Epithelial cell of esophagus (primary cell): ENCODE measurements around the gene APOB.
A peak's percentile ranks its signal among the peaks of the same experiment; 100 is the strongest.

Experiments used
- DNase-seq: peaks from one replicate; pipeline ENCODE4 v3.0.0; 2010; ENCODE audit warnings: low read depth
- H3K4me3 ChIP-seq: 2 replicates; pipeline ENCODE4 v1.5.1; 2011; ENCODE audit warnings: mild to moderate bottlenecking, low read length, control low read depth
- TF ChIP-seq, protein P1 (sequence below): IDR thresholded peaks from 2 replicates; pipeline ENCODE4 v1.5.1; 2011; ENCODE audit warnings: low read depth, mild to moderate bottlenecking, low read length, control low read depth, inconsistent platforms; ENCODE audit not compliant: insufficient read depth; ENCODE audit errors: missing control alignments

Gene APOB

DNA sequence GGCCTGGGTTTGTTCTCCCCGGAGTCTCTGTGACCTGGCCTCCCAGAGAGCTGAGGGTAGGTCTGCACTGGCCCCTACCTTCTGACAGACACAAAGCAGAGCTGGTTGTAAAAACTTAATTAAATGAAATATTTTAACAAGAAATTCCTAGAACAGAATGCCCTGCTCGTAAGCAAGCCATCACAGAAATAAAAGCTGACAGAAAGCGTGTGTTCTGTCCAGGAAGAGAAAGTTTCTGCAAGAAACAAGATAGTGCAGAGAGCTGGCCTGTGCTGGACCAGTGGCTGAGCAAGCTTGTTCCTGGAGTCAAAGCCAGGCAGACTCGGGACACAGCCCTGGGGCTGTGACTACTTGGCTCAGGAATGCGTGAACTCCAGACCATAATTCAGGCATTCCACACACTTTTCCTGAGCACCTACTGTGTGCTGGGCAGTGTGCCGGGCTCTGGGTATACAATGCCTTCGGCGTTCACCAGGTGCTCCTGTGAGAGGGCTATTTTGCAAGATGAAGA lies 51.6 kb downstream of the APOB start:
- no peak overlapping the region for H3K4me3 ChIP-seq
- DNase-seq = peak; percentile 58
- TF ChIP-seq, protein P1, sequence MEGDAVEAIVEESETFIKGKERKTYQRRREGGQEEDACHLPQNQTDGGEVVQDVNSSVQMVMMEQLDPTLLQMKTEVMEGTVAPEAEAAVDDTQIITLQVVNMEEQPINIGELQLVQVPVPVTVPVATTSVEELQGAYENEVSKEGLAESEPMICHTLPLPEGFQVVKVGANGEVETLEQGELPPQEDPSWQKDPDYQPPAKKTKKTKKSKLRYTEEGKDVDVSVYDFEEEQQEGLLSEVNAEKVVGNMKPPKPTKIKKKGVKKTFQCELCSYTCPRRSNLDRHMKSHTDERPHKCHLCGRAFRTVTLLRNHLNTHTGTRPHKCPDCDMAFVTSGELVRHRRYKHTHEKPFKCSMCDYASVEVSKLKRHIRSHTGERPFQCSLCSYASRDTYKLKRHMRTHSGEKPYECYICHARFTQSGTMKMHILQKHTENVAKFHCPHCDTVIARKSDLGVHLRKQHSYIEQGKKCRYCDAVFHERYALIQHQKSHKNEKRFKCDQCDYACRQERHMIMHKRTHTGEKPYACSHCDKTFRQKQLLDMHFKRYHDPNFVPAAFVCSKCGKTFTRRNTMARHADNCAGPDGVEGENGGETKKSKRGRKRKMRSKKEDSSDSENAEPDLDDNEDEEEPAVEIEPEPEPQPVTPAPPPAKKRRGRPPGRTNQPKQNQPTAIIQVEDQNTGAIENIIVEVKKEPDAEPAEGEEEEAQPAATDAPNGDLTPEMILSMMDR = no peak

DNA sequence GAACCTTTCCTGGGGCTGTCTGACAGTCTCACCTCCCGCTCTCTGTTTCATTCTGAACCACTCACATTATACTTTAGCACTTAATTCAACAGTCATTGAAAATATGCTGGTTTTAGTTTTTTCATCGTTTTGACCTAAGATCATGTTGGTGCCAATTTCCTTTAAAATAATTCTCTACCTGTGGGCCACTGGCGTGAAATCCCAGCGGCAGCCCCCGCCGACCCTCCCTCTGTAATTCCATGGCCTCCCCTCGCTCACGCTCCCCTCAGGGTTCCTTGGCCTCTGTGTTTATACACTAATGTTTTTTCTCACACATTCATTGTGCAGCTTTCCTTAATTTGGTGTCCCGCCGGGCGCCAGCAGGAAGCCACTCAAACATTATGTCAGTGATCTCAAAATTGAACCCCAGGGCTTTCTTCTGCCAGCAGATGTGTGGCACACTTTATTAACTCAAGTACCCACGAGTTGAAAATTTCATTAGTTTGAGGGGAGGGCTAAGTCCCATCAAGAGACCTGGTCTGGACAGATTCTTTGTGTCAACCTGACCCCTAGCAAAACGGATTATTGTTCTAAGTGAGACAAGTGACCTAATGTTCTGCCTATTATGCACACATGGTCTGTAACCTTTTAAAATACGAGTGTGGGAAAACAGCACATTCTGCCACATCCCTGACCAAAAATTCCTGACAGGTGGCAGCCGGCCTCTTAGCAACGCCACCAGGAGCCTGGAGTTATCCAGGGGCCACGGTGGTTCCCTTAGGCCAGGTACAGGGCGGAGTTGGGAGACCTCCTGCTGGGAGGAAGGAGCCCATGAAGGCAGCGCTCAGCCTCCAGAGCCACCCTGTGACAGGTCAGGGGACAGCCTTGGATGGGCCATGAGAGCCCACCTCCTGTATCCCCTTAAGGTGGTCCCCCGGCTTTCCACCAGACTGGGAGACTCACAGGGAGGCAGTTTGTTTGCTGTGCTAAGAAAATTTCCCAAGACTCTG lies 53.1 kb downstream of the APOB start:
- TF ChIP-seq, protein P1 = no peak
- H3K4me3 ChIP-seq = no peak overlapping the region
- DNase-seq = no peak

DNA sequence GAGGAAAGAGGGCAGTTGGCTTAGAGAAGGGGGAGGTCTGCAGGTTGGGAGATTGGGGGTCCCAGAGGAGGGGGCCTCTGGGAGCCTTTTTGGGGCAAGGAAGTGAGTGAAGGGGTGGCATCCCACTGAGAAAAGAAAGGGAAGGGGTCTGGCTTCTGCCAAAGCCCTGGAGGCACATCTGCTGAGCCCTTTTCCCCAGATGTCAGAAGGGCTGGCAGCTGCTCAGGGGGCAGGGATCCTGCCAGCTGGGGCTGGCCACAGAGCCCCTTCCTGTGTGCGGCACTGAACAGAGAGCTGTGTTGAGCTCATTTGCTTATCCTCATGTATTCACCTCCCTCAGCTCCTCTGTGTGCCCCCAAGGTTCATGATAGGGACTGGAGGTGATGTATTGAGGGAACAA lies 54.5 kb downstream of the APOB start:
- DNase-seq = no peak
- no peak overlapping the region for H3K4me3 ChIP-seq
- TF ChIP-seq, protein P1 = no peak

DNA sequence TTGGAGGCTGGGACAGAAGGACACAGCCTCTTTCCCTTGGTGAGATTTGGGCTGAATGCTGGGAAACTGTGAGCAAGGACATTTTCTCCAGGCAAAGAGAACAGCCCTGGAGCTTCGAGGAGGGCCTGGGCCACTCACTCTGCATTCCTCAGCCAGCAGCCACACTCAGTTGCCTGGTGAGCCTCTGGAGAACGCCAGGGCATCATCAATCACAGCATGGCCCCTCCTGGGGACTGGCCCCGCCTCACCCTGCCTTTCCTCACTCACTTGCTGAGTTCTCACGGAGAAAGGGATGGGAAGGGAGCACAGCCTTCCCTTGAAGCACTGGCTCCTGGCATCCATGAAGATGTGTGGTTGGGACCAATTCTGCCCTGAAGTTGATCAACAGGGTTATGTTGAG lies 55.0 kb downstream of the APOB start:
- H3K4me3 ChIP-seq = no peak overlapping the region
- TF ChIP-seq, protein P1 = no peak
- no peak for DNase-seq

DNA sequence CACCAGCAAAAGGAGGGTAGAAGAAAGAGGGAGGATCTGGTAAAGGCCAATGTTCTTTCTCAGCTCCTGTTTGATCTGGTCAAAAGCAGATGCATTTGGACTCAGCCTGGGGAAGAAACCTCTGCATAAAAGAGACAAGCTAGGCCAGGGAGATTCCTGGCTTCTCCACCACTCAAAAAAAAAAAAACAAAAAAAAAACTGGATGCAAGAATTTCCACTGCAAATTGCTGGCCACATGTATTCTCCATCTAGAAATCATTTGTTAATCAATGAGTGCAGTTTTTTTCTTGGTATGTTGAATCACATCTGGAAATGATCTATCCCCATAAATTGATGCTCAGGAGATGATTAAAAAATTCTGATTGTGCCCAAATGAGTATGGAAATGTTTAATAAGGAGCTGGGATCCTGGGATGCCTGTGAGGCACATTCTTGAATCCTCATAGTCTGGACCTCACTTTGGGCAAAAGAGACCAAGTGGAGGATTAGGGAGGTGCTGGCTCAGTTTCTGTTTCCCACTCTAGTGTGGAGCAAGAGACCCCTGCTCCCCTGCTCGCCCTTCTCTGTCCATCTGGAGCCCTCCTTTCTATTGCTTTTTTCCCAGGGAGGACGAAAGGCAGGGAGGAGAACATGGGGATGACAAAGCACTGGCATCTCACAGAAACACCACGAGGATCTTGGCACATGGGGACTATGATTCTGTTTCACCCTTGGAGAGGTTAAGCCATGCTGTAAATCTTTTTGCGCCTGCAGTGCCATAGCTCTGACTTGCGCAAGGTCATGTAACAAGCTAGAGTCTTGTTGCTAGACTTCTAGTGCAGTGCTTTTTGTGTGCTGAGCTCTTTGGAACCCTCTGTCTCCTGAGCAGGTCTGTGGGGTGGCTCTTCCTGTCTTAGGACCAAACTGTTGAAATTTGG lies 57.6 kb downstream of the APOB start:
- TF ChIP-seq, protein P1 = no peak
- no peak for DNase-seq

DNA sequence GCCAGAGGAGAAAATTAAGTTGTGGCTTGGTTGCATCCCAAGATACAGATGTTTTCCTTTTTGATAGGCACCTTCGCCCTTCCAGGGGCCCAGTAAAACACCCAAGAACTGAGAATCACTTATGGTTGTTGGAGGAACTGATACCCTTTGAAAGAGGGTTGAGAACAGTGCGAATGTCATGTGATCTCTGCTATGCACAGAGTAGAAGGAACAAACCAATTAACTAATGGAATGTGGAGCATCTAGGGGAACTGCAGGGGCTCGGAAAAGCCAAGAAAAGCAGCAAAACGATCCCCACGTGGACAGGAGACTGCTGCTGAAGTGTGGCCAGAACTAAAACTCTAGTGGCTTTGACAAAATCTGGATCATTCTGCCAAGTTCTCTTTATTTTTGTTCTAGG lies 58.8 kb downstream of the APOB start:
- TF ChIP-seq, protein P1 = no peak
- DNase-seq = no peak
- no peak overlapping the region for H3K4me3 ChIP-seq

More for the DNA sequence above, 57.6 kb downstream of the APOB start:
- H3K4me3 ChIP-seq = no peak overlapping the region
